Left lung (tissue), 10 donors: ENCODE measurements around the gene AGTRAP. TPM values are rescaled to one million over a fixed set of nuclear protein-coding genes. Genes with fewer than 3 reads are reported as not detected.

Experiments used
- ATAC-seq: fragments of 200-7000 bp; cut with Tn5 transposase; one replicate; pipeline ENCODE4 v1.9.1; 2020; ENCODE audit warnings: moderate library complexity
- DNase-seq, 4 donors: peaks; one replicate each; pipeline ENCODE4 v3.0.0-alpha.2; 2013 to 2020
- H3K27ac ChIP-seq, 2 donors: fragments of 200-600 bp; sonication (generic) in 1 of 2; one replicate each; pipeline versions ENCODE4 v1.5.0 to v1.8.0; 2020 to 2021
- H3K27me3 ChIP-seq, 2 donors: fragments of 200-600 bp; sonication (generic) in 1 of 2; one replicate each; pipeline versions ENCODE4 v1.5.0 to v1.8.0; 2020 to 2021
- H3K36me3 ChIP-seq, 2 donors: fragments of 200-600 bp; sonication (generic) in 1 of 2; one replicate each; pipeline versions ENCODE4 v1.5.0 to v1.8.0; 2020 to 2021
- H3K4me1 ChIP-seq, 2 donors: fragments of 200-600 bp; one replicate each; pipeline ENCODE4 v1.8.0; 2021
- H3K4me3 ChIP-seq, 2 donors: fragments of 200-600 bp; sonication (generic) in 1 of 2; one replicate each; pipeline versions ENCODE4 v1.5.0 to v1.8.0; 2020 to 2021; ENCODE audit warnings: mild to moderate bottlenecking in 1 of 2
- H3K9me3 ChIP-seq, 2 donors: fragments of 200-600 bp; sonication (generic) in 1 of 2; one replicate each; pipeline versions ENCODE4 v1.5.0 to v1.8.0; 2020 to 2021
- intact Hi-C, 2 donors: fragments of 100-400 bp; cut with DNase I; formaldehyde crosslinking; loops; one replicate each; pipeline versions ENCODE4 v1.11.2 to v1.14.2; 2022
- polyA plus RNA-seq, 6 donors: library from polyadenylated mRNA; unstranded; fragments of 120-200 nt; gene quantifications; one replicate each; pipeline ENCODE4 v1.2.1, GENCODE V29; 2013; ENCODE audit not compliant: insufficient read length in 6 of 6
- total RNA-seq, 2 donors: library from RNA; stranded (reverse); fragmentation: NEBNext Ultra II Directional; extraction: Animal tissue kit (Norgen Biotek cat#: 25700); gene quantifications; one replicate each; pipeline ENCODE4 v1.2.1, GENCODE V29; 2021
- TF ChIP-seq, protein P1 (sequence below), 2 donors: fragments of 200-600 bp; sonication (generic) in 1 of 2; IDR thresholded peaks; one replicate each; pipeline versions ENCODE4 v1.5.0 to v1.8.0; 2021; ENCODE audit warnings: antibody characterized with exemption in 2 of 2
- donor health status: DM: no; HTN: yes; CAD: no.
- donor health status: DM: no; HTN: no; CAD: no.

Gene AGTRAP
- total and polyA plus RNA-seq, 8 donors, result 24.7 to 95.8 (median 28.3) TPM

DNA sequence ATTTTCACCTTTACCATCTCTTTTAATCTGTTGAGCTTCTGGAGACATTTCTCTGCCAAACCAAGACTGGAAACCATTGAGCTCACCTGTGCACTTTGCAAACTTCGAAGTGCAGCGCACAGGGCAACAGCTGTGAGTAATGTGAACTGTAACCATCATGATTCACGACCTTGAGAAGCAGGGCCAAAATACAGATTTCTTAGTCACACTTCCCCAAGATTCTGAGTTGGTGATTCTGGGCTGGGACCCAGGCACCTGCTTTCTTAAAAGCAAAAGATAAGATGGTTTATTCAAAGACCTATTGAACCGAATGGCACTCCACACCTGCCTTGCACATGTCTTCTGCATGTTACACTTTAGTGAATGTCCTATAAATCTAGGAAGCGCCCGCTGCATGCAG is 10.2 kb downstream of the AGTRAP start:
- H3K27me3 ChIP-seq, result no peaks in the 10 kb centered on the region
- intact Hi-C loops, result no loop called here
- ATAC-seq, result no peak

DNA sequence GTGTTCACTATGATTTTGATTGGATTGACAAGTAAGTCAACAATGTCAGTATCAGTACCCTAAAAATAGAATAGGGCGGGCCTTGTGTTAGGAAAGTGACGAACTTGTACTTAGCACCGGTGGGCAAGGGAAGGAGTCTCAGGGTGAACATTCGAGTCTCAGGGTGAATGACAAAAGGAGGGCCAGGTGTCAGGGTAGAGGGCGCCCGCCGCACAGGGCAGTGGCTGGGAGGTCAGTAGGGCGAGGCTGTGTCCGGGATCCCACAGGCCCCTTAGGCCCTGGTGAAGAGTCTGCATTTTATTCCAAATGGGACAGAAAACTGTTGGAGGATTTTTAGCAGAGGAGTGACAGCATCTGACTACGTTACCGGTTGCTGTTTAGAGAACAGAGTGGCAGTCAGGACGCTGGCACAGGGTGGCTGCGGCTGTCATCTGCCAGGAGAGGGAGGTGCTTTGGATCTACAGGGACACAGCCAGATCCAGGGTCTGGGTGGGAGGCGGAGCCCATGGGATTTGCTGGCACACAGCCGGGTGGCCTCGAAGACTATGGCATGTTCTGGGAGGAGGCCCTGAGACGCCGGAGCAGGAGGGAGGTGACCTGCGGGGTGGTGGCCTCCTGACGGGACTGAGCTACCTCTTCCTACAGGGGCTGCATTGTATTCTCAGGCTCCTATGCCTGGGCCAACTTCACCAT is 11.0 kb downstream of the AGTRAP start:
- ATAC-seq, result no peak
- TF ChIP-seq, protein P1, sequence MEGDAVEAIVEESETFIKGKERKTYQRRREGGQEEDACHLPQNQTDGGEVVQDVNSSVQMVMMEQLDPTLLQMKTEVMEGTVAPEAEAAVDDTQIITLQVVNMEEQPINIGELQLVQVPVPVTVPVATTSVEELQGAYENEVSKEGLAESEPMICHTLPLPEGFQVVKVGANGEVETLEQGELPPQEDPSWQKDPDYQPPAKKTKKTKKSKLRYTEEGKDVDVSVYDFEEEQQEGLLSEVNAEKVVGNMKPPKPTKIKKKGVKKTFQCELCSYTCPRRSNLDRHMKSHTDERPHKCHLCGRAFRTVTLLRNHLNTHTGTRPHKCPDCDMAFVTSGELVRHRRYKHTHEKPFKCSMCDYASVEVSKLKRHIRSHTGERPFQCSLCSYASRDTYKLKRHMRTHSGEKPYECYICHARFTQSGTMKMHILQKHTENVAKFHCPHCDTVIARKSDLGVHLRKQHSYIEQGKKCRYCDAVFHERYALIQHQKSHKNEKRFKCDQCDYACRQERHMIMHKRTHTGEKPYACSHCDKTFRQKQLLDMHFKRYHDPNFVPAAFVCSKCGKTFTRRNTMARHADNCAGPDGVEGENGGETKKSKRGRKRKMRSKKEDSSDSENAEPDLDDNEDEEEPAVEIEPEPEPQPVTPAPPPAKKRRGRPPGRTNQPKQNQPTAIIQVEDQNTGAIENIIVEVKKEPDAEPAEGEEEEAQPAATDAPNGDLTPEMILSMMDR (IDR thresholded peaks at IDR 0.05), result no peak
- intact Hi-C loops, result no loop called here

More for the DNA sequence above, 10.2 kb downstream of the AGTRAP start:
- Histone ChIP-seq H3K36me3 (peaks cover 0 to 69% of the 10 kb centered on the region in 2 donors), H3K4me3 (no peak overlapping the region), H3K27ac (peak overlapping the region in 1 of 2 donors; percentile 13), H3K4me1 (peaks cover 0 to 57% of the 10 kb centered on the region in 2 donors), H3K9me3 (no peaks in the 10 kb centered on the region)
- DNase-seq, result no peak
- TF ChIP-seq, protein P1 (IDR thresholded peaks at IDR 0.05), result no peak

DNA sequence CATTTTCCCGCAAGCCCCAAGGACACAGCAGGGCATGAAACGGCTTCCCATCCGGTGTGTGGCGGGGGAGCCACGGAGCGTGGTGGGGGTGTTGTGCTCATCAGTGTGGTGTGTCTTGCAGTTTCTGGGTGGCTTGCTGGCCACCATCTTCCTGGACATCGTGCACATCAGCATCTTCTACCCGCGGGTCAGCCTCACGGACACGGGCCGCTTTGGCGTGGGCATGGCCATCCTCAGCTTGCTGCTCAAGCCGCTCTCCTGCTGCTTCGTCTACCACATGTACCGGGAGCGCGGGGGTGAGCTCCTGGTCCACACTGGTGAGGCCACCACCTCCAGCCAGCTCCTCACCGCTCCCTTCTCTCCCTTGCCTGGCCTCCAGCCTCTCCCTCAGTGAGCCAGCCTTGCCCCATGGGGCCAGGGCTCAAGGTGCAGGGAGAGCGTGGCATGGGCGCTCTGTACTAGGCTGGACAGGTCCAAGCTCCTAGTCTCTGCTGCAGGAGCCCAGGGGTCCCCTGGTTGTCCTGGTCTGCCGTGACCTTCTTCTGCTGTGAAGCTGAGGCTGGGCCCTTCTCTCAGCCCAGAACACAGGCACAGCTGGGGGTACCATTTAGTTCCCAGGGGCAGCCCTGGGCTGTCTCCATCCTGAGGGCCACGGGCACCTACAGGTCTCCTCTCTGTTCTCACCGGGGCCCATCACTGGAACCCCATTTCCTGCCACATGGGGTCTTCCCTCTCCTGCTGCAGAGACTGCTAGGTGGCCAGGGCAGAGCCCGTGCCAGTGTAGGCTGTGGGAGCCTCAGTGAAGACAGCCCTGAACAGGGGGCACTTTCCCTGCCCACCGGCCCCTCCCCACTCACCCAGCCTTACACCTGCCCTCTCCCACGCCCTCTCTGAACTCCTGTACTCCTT is 12.6 kb downstream of the AGTRAP start:
- H3K4me1 ChIP-seq, result peaks cover 0 to 42% of the 10 kb centered on the region in 2 donors
- intact Hi-C loops, result no loop called here
- no peak for ATAC-seq
- no peaks in the 10 kb centered on the region for H3K27me3 ChIP-seq
- H3K36me3 ChIP-seq, result peaks cover 0 to 74% of the 10 kb centered on the region in 2 donors
- peak overlapping the region in 1 of 2 donors; percentile 73 for H3K27ac ChIP-seq
- no peak for DNase-seq
- no peaks in the 10 kb centered on the region for H3K9me3 ChIP-seq
- H3K4me3 ChIP-seq, result no peak overlapping the region
- TF ChIP-seq, protein P1 (IDR thresholded peaks at IDR 0.05), result no peak

More for the DNA sequence above, 11.0 kb downstream of the AGTRAP start:
- Histone ChIP-seq H3K27me3 (no peaks in the 10 kb centered on the region), H3K4me3 (no peak overlapping the region), H3K36me3 (peaks cover 0 to 74% of the 10 kb centered on the region in 2 donors), H3K27ac (peak overlapping the region in 1 of 2 donors; percentile 13), H3K9me3 (no peaks in the 10 kb centered on the region), H3K4me1 (peaks cover 0 to 49% of the 10 kb centered on the region in 2 donors)
- DNase-seq, result no peak

GRCh38 chr1:11749203-11749689 is 13.3 kb downstream of the AGTRAP start:
- peak; percentile 92 for ATAC-seq
- DNase-seq, result peak in 2 of 4 donors; percentile 68 to 92
- H3K4me1 ChIP-seq, result peaks cover 0 to 42% of the 10 kb centered on the region in 2 donors
- peak overlapping the region in 1 of 2 donors; percentile 73 for H3K27ac ChIP-seq
- H3K4me3 ChIP-seq, result no peak overlapping the region
- no peaks in the 10 kb centered on the region for H3K9me3 ChIP-seq
- peaks cover 0 to 68% of the 10 kb centered on the region in 2 donors for H3K36me3 ChIP-seq
- intact Hi-C loops, result no loop called here
- no peaks in the 10 kb centered on the region for H3K27me3 ChIP-seq
- TF ChIP-seq, protein P1 (IDR thresholded peaks at IDR 0.05), result peak; percentile 57 to 78
